ENCODE measurements around the gene RTN4. TPM values are rescaled to one million over a fixed set of nuclear protein-coding genes. Genes with fewer than 3 reads are reported as not detected.

Gene RTN4
- total RNA-seq, 1 donor from 2014 or later, result 819 TPM

DNA sequence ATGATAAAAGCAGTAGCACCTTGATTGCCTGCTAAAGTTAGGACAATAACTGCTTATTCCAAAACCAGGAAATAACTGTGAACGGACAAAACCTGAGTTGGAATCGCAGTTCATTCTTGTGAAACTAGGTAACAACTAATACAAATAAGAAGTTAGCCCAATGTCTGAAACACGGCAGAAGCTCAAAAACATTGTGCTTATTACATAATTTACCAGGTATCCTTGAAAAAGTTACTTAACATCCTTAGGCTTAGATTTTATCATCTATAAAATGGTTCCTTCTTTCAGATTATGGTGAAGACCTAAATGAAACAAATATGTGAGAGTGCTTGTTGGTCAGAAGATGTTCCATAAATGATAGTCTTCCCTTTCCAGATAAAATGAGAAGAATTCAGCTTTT, 32.4 kb downstream of the RTN4 start:
- Mint-ChIP-seq H3K36me3 (ENCODE audit: low read depth) (peaks cover 7% of the 10 kb centered on the region), H3K4me3 (ENCODE audit: unreplicated experiment) (no peak overlapping the region), H3K4me1 (ENCODE audit: low read depth) (peaks cover 70% of the 10 kb centered on the region), H3K27ac (ENCODE audit: unreplicated experiment) (peak overlapping the region; percentile 76), H3K27me3 (ENCODE audit: low read depth) (no peaks in the 10 kb centered on the region), H3K9me3 (ENCODE audit: low read depth) (no peaks in the 10 kb centered on the region)
- TF ChIP-seq, protein P1, sequence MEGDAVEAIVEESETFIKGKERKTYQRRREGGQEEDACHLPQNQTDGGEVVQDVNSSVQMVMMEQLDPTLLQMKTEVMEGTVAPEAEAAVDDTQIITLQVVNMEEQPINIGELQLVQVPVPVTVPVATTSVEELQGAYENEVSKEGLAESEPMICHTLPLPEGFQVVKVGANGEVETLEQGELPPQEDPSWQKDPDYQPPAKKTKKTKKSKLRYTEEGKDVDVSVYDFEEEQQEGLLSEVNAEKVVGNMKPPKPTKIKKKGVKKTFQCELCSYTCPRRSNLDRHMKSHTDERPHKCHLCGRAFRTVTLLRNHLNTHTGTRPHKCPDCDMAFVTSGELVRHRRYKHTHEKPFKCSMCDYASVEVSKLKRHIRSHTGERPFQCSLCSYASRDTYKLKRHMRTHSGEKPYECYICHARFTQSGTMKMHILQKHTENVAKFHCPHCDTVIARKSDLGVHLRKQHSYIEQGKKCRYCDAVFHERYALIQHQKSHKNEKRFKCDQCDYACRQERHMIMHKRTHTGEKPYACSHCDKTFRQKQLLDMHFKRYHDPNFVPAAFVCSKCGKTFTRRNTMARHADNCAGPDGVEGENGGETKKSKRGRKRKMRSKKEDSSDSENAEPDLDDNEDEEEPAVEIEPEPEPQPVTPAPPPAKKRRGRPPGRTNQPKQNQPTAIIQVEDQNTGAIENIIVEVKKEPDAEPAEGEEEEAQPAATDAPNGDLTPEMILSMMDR (IDR thresholded peaks at IDR 0.05), result no peak
- no peak for DNase-seq (ENCODE audit: low spot score)

DNA sequence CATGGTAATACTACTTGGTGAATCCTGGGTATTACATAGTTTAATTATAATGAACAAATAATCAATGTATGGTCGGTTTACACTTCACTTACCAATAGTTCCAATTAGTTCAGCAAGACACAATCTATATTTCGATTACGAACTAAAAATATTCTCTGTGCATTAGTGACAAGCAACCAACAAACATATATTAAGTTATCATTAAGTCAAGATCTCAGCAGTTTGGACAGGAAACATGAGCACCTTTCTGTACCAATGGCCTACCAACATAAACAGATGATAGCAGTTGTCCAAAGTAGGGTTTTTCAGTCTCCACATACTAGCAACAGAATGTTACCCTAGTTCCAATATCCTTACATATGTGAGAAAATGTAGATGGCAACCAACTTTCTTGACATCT, 32.8 kb downstream of the RTN4 start:
- Mint-ChIP-seq H3K27me3 (ENCODE audit: low read depth) (no peaks in the 10 kb centered on the region), H3K27ac (ENCODE audit: unreplicated experiment) (no peak overlapping the region), H3K4me1 (ENCODE audit: low read depth) (peaks cover 75% of the 10 kb centered on the region), H3K36me3 (ENCODE audit: low read depth) (peaks cover 7% of the 10 kb centered on the region), H3K9me3 (ENCODE audit: low read depth) (no peaks in the 10 kb centered on the region), H3K4me3 (ENCODE audit: unreplicated experiment) (no peak overlapping the region)
- TF ChIP-seq, protein P1 (IDR thresholded peaks at IDR 0.05), result no peak
- no peak for DNase-seq (ENCODE audit: low spot score)

DNA sequence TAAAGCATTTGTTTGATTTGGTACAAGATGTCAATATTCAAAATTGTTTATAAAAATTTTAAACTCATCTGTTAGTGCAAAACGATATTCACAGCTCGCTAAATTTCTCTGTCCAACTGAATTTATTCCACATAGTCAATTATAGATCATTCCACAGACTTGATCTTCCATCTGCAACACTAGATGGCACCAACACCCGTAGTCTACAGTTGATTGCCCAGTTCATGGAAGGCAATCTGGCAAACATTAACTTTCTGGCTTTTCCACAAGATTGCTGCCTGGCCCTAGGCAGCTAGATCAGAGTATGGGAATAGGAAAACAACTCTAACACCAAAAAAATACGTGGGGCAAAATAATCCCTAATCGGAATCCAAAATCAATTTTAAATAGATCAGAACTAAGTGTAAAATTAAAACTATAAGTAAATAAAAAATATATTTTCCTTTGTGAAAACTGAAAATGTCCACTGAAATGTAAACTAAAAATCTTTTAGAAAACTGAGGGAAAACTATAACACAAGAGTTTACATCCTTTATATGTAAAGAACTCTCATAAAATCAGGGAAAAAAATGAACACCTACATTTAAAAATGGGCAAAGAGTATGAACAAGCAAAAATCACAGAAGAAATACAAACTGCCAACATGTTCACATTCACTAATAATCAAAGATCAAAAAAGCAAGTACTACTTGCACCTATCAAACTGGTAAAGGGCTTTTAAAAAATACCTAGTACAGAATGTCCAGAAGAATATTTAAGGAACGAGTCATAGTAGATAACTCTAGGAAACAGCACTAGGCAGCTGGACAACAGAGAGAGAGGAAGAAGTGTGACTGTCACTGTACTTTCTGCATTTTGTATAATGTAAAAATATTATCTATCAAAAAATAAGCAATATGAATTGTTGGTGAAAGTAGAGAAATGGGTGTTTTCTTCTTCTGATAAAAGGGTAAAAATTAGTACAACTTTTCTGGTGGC, 35.0 kb downstream of the RTN4 start:
- H3K4me1 Mint-ChIP-seq (ENCODE audit: low read depth), result peaks cover 87% of the 10 kb centered on the region
- no peaks in the 10 kb centered on the region for H3K27me3 Mint-ChIP-seq (ENCODE audit: low read depth)
- H3K36me3 Mint-ChIP-seq (ENCODE audit: low read depth), result peaks cover 7% of the 10 kb centered on the region
- no peaks in the 10 kb centered on the region for H3K9me3 Mint-ChIP-seq (ENCODE audit: low read depth)
- no peak for DNase-seq (ENCODE audit: low spot score)
- TF ChIP-seq, protein P1 (IDR thresholded peaks at IDR 0.05), result peak; percentile 84
- no peak overlapping the region for H3K4me3 Mint-ChIP-seq (ENCODE audit: unreplicated experiment)
- peak overlapping the region; percentile 87 for H3K27ac Mint-ChIP-seq (ENCODE audit: unreplicated experiment)

DNA sequence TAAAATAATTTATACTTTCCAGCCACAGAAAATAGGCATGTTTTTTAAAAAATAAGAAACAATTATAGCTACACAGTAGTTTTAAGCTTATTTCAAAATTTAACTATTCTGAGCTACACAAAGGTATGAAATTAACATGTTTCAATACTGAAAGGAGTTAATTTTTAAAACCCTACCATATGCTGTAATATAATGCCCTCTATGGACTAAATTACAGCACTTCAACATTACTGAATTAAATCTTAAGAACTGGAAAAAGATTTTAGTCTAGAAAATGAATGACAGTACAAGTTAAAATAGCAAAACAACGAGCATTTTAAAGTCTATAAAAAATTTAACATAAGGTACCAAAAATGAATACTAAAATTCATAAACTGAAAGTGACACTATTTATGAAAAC, 36.3 kb downstream of the RTN4 start:
- Mint-ChIP-seq H3K27me3 (ENCODE audit: low read depth) (no peaks in the 10 kb centered on the region), H3K36me3 (ENCODE audit: low read depth) (peaks cover 2% of the 10 kb centered on the region), H3K27ac (ENCODE audit: unreplicated experiment) (peak overlapping the region; percentile 63), H3K4me1 (ENCODE audit: low read depth) (peaks cover 86% of the 10 kb centered on the region), H3K9me3 (ENCODE audit: low read depth) (no peaks in the 10 kb centered on the region), H3K4me3 (ENCODE audit: unreplicated experiment) (no peak overlapping the region)
- TF ChIP-seq, protein P1 (IDR thresholded peaks at IDR 0.05), result peak; percentile 70
- DNase-seq (ENCODE audit: low spot score), result no peak

DNA sequence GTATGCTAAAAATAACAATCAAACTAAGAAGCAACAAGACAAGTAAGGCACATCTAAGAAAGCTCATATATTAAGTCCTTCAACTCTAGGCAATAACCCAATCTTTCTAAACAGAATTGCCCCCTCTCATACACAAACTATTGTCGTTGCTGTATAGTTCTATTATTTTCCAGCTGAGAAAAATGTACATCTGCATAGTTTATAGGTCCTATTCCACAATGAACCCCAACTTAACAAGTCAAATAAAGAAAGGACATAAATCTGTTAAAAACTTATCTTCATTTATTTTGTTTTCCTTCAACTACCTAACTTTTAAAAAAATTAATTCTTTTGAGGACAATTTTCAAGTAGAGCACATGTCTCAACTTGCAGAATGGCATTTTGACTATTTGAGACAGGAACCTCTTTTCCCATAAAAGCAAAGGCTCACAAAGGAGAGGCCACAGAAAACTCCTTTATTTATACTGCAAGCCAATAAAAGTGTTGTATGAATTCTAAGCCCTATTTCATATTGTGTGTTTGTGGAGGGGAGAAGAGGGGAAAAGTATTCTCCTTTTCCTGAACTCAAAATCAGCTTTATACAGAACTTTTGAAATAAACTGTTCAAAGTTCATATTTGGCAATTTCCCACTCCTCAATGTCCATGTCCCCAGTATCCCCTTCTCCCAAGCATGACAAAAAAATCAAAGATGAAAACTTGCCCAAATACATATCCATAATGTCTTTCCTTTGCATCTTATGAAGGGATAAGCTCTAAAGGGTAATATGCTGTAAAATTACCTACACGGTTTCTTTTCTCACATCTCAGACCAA, 37.4 kb downstream of the RTN4 start:
- no peaks in the 10 kb centered on the region for H3K9me3 Mint-ChIP-seq (ENCODE audit: low read depth)
- H3K27ac Mint-ChIP-seq (ENCODE audit: unreplicated experiment), result peak overlapping the region; percentile 63
- no peak for DNase-seq (ENCODE audit: low spot score)
- peaks cover 2% of the 10 kb centered on the region for H3K36me3 Mint-ChIP-seq (ENCODE audit: low read depth)
- no peaks in the 10 kb centered on the region for H3K27me3 Mint-ChIP-seq (ENCODE audit: low read depth)
- peaks cover 86% of the 10 kb centered on the region for H3K4me1 Mint-ChIP-seq (ENCODE audit: low read depth)
- no peak overlapping the region for H3K4me3 Mint-ChIP-seq (ENCODE audit: unreplicated experiment)
- TF ChIP-seq, protein P1 (IDR thresholded peaks at IDR 0.05), result no peak

All from chondrocyte (in vitro differentiated cells).